GM12891 (cell line): ENCODE data around the gene MBTD1.

Experiments
- DNase-seq: peaks from one replicate; pipeline ENCODE4 v3.0.0; 2011; ENCODE audit warnings: low spot score; ENCODE audit not compliant: insufficient read length
- FAIRE-seq: peaks from 2 replicates; lab custom pipeline; 2011; peaks lifted over from hg19 to GRCh38; lab: Jason Lieb, UNC
- PAX5 ChIP-seq: IDR thresholded peaks from 2 replicates; pipeline ENCODE4 v1.6.1; 2011; ENCODE audit warnings: low read length, moderate library complexity, mild to moderate bottlenecking; ENCODE audit not compliant: insufficient read depth, severe bottlenecking
- POLR2A ChIP-seq: IDR thresholded peaks from 2 replicates; pipeline ENCODE4 v1.6.1; 2011; ENCODE audit warnings: low read depth, low read length, control low read depth
- POLR2AphosphoS5 ChIP-seq: IDR thresholded peaks from 2 replicates; pipeline ENCODE4 v1.6.1; 2011; ENCODE audit warnings: low read depth, low read length, control low read depth
- POU2F2 ChIP-seq: IDR thresholded peaks from 2 replicates; pipeline ENCODE4 v1.6.1; 2011; ENCODE audit warnings: low read depth, mild to moderate bottlenecking, control low read depth, low read length, moderate library complexity
- SPI1 ChIP-seq: IDR thresholded peaks from 2 replicates; pipeline ENCODE4 v1.6.1; 2011; ENCODE audit warnings: low read depth, low read length, control low read depth
- TAF1 ChIP-seq: IDR thresholded peaks from 2 replicates; pipeline ENCODE4 v1.6.1; 2011; ENCODE audit warnings: low read depth, low read length, control low read depth

MBTD1 gene

GRCh38 chr17:51166198-51166986 is 93.5 kb downstream of the MBTD1 start, which contains the start of gene NME2:
TSS of gene NME2 (plus strand) at chr17:51166411. CDS start at chr17:51166831, 420 bp downstream.
- TF ChIP-seq POLR2AphosphoS5 (peak; percentile 49), POLR2A (peak; percentile 68), PAX5 (no peak), TAF1 (no peak), SPI1 (peak; percentile 58), POU2F2 (no peak)
- DNase-seq (peak; percentile 86), FAIRE-seq (peak; percentile 83)

GRCh38 chr17:51165680-51166197 is 94.1 kb downstream of the MBTD1 start:
- DNase-seq, result peak; percentile 42
- TF ChIP-seq POLR2A (no peak), PAX5 (no peak), TAF1 (no peak), POU2F2 (no peak), SPI1 (no peak), POLR2AphosphoS5 (0 out of 2 replicates have a peak, but pooled peaks have one; percentile 45)
- peak; percentile 79 for FAIRE-seq

GRCh38 chr17:51164911-51165679 is 94.8 kb downstream of the MBTD1 start:
- FAIRE-seq, result no peak
- no peak for TF ChIP-seq POLR2AphosphoS5
- TF ChIP-seq TAF1, result no peak
- no peak for TF ChIP-seq POU2F2
- TF ChIP-seq POLR2A, result no peak
- no peak for TF ChIP-seq SPI1
- TF ChIP-seq PAX5, result no peak
- DNase-seq, result no peak

- DNase-seq (no peak), FAIRE-seq (no peak)
- no peak for TF ChIP-seq PAX5
- no peak for TF ChIP-seq POU2F2
- no peak for TF ChIP-seq SPI1
- TF ChIP-seq POLR2A, result no peak
- no peak for TF ChIP-seq TAF1
- TF ChIP-seq POLR2AphosphoS5, result no peak
Measured at GRCh38 chr17:51161541-51161940, 98.3 kb downstream of the MBTD1 start.

GRCh38 chr17:51159604-51160003 is 100.2 kb downstream of the MBTD1 start:
- DNase-seq, result no peak
- no peak for TF ChIP-seq PAX5
- no peak for TF ChIP-seq POLR2A
- no peak for TF ChIP-seq SPI1
- no peak for TF ChIP-seq POLR2AphosphoS5
- TF ChIP-seq TAF1, result no peak
- no peak for TF ChIP-seq POU2F2
- FAIRE-seq, result no peak

- TF ChIP-seq POU2F2, result no peak
- TF ChIP-seq PAX5, result no peak
- no peak for TF ChIP-seq POLR2A
- no peak for TF ChIP-seq SPI1
- TF ChIP-seq POLR2AphosphoS5, result no peak
- no peak for TF ChIP-seq TAF1
- FAIRE-seq (no peak), DNase-seq (no peak)
Measured at GRCh38 chr17:51155416-51155815, 104.4 kb downstream of the MBTD1 start.

GRCh38 chr17:51154176-51154575 is 105.7 kb downstream of the MBTD1 start:
- no peak for DNase-seq
- no peak for TF ChIP-seq PAX5
- TF ChIP-seq POU2F2, result no peak
- peak; percentile 6; the same call in 1 of the 2 replicates for TF ChIP-seq POLR2A
- TF ChIP-seq POLR2AphosphoS5, result no peak
- no peak for TF ChIP-seq TAF1
- TF ChIP-seq SPI1, result no peak
- no peak for FAIRE-seq

- TF ChIP-seq TAF1 (peak; percentile 96), POLR2AphosphoS5 (peak; percentile 89), PAX5 (peak; percentile 79), POLR2A (peak; percentile 70; the same call in 1 of the 2 replicates), POU2F2 (peak; percentile 91), SPI1 (peak; percentile 66)
- DNase-seq (peak; percentile 88), FAIRE-seq (peak; percentile 94)
Measured at GRCh38 chr17:51153210-51154072, 106.4 kb downstream of the MBTD1 start, which contains the start of gene NME1. TSS of gene NME1 (plus strand) at chr17:51153559. CDS start at chr17:51155655, 2,096 bp downstream.
